ENCODE data around the gene PLEKHH2.

DNA sequence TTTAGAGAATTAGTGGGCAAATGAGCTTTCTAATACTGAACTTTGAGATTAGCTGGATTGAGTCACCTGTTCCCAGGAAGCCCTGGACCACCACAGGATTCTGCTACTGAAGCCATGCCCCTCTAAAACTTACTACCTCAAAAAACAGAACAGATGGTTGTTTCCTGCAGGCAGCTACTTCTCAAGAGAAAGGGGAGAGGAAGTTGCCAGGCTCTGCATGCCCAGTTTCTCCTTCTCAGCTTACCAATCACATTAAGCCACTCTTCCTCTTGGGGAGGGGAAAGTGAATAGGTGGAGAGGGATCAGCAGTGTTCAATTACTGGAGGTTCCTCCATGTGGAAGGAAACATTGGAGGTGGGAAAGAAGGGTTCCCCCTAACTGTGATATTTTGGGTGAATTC, 64.1 kb downstream of the PLEKHH2 start:
- TF ChIP-seq, protein P1, sequence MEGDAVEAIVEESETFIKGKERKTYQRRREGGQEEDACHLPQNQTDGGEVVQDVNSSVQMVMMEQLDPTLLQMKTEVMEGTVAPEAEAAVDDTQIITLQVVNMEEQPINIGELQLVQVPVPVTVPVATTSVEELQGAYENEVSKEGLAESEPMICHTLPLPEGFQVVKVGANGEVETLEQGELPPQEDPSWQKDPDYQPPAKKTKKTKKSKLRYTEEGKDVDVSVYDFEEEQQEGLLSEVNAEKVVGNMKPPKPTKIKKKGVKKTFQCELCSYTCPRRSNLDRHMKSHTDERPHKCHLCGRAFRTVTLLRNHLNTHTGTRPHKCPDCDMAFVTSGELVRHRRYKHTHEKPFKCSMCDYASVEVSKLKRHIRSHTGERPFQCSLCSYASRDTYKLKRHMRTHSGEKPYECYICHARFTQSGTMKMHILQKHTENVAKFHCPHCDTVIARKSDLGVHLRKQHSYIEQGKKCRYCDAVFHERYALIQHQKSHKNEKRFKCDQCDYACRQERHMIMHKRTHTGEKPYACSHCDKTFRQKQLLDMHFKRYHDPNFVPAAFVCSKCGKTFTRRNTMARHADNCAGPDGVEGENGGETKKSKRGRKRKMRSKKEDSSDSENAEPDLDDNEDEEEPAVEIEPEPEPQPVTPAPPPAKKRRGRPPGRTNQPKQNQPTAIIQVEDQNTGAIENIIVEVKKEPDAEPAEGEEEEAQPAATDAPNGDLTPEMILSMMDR (IDR thresholded peaks at IDR 0.05) = no peak
- no peak for TF ChIP-seq POLR2A (IDR thresholded peaks at IDR 0.05)

All from adrenal gland (tissue), 5 donors.